GM13976 (cell line): ENCODE results near the gene GSTCD.
"Not testable (repeated sequence)": the region's sequence is repeated elsewhere in the genome, so short reads cannot be mapped to it uniquely, and the experiment has no call there.

Experiments
- DNase-seq: peaks from one replicate; pipeline ENCODE4 v3.0.0; 2012; ENCODE audit warnings: low spot score
- in situ Hi-C: fragments of 300-500 bp; cut with MboI; formaldehyde crosslinking; loops from one replicate; pipeline ENCODE4 v1.12.0; 2022; ENCODE audit warnings: low sequenced_read_pairs, mixed read lengths, inconsistent platforms; ENCODE audit not compliant: unreplicated experiment
- TF ChIP-seq, protein P1 (sequence below): IDR thresholded peaks from 2 replicates; pipeline ENCODE4 v1.5.1; 2012; ENCODE audit warnings: borderline replicate concordance, mild to moderate bottlenecking; ENCODE audit not compliant: insufficient read depth; ENCODE audit errors: extremely low read depth, missing control alignments, control extremely low read depth

Gene GSTCD

DNA sequence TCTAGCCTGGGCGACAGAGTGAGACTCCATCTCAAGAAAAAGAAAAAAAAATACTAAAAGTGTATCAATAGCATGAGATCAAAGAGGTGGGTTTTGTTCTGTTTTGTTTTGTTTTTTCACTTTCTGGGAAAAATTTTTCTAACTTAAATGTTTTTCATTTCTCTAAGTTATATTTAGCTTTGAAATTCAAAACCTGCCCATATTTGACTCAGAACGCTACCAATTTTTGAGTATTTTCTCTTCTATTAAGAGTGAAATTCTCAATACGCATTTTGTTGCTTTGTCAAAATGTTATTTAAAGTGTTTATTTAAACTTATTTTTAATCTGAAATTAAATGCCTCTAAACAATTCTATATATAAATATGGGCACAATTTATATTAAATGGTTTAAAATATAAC lies 39.6 kb downstream of the GSTCD start:
- in situ Hi-C loops = no loop called here
- TF ChIP-seq, protein P1, sequence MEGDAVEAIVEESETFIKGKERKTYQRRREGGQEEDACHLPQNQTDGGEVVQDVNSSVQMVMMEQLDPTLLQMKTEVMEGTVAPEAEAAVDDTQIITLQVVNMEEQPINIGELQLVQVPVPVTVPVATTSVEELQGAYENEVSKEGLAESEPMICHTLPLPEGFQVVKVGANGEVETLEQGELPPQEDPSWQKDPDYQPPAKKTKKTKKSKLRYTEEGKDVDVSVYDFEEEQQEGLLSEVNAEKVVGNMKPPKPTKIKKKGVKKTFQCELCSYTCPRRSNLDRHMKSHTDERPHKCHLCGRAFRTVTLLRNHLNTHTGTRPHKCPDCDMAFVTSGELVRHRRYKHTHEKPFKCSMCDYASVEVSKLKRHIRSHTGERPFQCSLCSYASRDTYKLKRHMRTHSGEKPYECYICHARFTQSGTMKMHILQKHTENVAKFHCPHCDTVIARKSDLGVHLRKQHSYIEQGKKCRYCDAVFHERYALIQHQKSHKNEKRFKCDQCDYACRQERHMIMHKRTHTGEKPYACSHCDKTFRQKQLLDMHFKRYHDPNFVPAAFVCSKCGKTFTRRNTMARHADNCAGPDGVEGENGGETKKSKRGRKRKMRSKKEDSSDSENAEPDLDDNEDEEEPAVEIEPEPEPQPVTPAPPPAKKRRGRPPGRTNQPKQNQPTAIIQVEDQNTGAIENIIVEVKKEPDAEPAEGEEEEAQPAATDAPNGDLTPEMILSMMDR = no peak
- DNase-seq = no peak

GRCh38 chr4:105751718-105752299 lies 43.2 kb downstream of the GSTCD start:
- DNase-seq = no peak
- TF ChIP-seq, protein P1 = no peak

GRCh38 chr4:105753361-105753760 lies 44.8 kb downstream of the GSTCD start:
- TF ChIP-seq, protein P1 = no peak
- no peak for DNase-seq
- in situ Hi-C loops = no loop called here

More at GRCh38 chr4:105751718-105752299, 43.2 kb downstream of the GSTCD start:
- in situ Hi-C loops = no loop called here

DNA sequence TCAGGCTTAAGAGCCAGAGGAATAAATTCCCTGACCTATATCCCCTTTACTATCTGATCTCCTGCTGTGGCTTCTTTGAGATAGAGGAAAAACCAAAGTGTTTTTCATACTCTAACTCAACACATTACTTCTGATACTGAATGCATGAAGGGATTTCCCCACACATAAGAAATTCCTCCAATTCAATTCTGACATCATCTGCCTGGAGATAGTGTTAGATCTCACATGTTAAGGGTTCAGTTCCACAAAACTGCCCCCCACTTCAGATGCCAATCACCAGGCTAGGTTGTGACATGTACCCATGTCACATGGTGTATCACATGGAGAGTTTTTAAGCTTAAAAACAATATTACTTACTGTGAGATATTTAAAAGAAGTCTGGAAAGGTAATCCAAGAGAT lies 46.8 kb downstream of the GSTCD start:
- TF ChIP-seq, protein P1 = no peak
- DNase-seq = no peak
- in situ Hi-C loops = no loop called here

DNA sequence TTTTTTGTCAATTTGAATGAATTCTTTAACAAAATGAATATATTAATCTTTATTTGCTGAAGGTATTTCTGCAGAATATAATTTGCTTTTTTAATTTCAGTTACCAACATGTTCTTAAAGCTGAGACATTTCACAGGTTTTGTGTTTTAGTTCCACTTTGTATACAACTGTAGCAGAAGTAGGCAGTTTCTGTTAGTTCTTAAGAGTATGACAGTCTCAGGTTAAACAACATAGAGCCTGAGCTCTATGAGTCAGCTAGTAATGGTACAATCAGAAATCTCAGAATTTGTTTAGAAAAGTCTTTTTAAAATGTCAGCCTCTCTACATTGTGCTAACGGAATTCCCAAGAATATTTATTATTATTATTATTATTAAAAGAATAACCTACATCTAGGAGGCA lies 50.4 kb downstream of the GSTCD start:
- DNase-seq = no peak
- TF ChIP-seq, protein P1 = no peak
- in situ Hi-C loops = no loop called here

DNA sequence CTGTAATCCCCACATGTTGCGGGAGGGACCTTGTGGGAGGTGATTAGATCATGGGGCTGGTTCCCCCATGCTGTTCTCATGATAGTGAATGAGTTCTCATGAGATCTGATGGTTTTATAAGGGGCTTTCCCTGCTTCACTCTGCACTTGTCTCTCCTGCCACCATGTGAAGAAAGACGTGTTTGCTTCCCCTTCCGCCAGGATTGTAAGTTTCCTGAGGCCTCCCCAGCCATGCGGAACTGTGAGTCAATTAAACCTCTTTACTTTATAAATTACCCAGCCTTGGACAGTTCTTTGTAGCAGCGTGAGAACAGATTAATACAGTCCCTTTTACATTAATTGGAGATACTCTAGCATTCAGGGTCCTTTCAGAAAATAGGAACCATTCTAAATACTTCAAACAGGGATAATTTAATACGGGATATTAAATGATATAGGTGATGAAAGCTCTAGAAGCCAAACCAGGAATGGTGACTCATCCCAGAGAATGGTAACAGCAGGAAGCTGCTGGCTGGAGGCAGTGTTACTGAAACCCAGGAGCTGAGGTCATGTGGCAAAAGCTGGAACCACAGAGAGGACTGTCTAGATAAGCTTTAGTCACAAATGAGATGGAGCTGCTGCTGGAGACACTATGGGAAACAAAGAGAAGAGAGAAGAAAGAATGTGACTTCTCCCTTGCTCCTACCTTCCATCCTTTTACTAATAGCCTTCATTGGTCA lies 57.3 kb downstream of the GSTCD start:
- in situ Hi-C loops = no loop called here
- DNase-seq = no peak
- TF ChIP-seq, protein P1 = no peak

DNA sequence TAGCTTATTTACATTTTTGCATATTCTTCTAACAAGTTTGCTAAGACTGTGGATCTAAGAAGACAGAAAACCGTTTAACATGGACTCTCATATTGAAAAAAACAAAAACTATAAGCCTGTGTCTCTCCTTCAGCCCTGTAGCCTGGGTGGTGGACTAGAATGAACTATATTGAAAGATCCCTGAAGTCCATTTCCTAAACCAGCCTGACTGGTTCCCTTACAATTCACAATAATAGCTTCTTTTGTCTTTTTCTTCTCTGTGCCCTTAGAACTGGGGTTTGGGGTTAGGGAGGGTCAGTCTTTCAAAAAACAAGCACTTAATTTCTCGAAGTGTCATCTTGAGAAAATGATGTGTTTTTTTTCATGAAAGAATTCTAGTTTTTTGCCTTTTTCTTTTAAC lies 59.0 kb downstream of the GSTCD start:
- TF ChIP-seq, protein P1 = no peak
- in situ Hi-C loops = no loop called here
- no peak for DNase-seq

DNA sequence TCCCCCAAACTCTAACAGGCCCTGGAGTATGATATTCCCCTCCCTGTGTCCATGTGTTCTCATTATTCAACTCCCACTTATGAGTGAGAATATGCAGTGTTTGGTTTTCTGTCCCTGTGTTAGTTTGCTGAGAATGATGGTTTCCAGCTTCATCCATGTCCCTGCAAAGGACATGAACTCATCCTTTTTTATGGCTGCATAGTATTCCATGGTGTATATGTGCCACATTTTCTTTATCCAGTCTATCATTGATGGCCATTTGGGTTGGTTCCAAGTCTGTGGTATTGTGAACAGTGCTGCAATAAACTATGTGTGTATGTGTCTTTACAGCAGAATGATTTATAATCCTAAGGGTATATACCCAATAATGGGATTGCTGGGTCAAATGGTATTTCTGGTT lies 61.9 kb downstream of the GSTCD start:
- in situ Hi-C loops, DNase-seq: not testable (repeated sequence)

DNA sequence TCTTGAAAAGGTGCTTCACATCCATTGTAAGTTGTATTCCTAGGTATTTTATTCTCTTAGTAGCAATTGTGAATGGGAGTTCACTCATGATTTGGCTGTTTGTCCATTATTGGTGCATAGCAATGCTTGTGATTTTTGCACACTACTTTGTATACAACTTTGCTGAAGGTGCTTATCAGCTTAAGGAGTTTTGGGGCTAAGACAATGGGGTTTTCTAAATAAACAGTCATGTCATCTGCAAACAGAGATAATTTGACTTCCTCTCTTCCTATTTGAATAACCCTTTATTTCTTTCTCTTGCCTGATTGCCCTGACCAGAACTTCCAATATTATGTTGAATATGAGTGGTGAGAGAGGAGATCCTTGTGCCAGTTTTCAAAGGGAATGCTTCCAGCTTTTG lies 63.5 kb downstream of the GSTCD start:
- in situ Hi-C loops = not testable (repeated sequence)

GRCh38 chr4:105775760-105776415 lies 67.3 kb downstream of the GSTCD start:
- in situ Hi-C loops = not testable (repeated sequence)

More for the DNA sequence above, 63.5 kb downstream of the GSTCD start:
- DNase-seq = not testable (repeated sequence)

More at GRCh38 chr4:105775760-105776415, 67.3 kb downstream of the GSTCD start:
- DNase-seq = not testable (repeated sequence)
